ENCODE results near the gene QTRT2. TPM values are rescaled to one million over a fixed set of nuclear protein-coding genes. Genes with fewer than 3 reads are reported as not detected.

QTRT2 gene
- polyA plus RNA-seq, 1 donor from 2014 or later, result 16.3 TPM

GRCh38 chr3:114126461-114126860 is 69.9 kb downstream of the QTRT2 start:
- no peak overlapping the region for H2AFZ ChIP-seq (ENCODE audit: low read depth, low read length)
- H3K4me3 ChIP-seq (ENCODE audit: low read length), result no peak overlapping the region
- no peaks in the 10 kb centered on the region for H3K36me3 ChIP-seq (ENCODE audit: insufficient read depth, low read length)
- no peak for TF ChIP-seq REST (IDR thresholded peaks at IDR 0.05; ENCODE audit: borderline replicate concordance)
- no peak for TF ChIP-seq POLR2AphosphoS5 (IDR thresholded peaks at IDR 0.05)
- TF ChIP-seq EP300 (conservative IDR thresholded peaks at IDR 0.05; ENCODE audit: poor library complexity, severe bottlenecking), result no peak
- no peak for TF ChIP-seq CTCF (IDR thresholded peaks at IDR 0.05; ENCODE audit: poor library complexity, severe bottlenecking)
- TF ChIP-seq MXI1 (conservative IDR thresholded peaks at IDR 0.05; ENCODE audit: poor library complexity, severe bottlenecking), result no peak
- no peak for TF ChIP-seq TAF1 (IDR thresholded peaks at IDR 0.05; ENCODE audit: low read depth)
- TF ChIP-seq SMC3 (conservative IDR thresholded peaks at IDR 0.05; ENCODE audit: poor library complexity), result no peak
- no peak for TF ChIP-seq RAD21 (conservative IDR thresholded peaks at IDR 0.05)
- no peak for TF ChIP-seq EZH2 (IDR thresholded peaks at IDR 0.05; ENCODE audit: borderline replicate concordance, insufficient read depth, low read length, poor library complexity, severe bottlenecking)
- no peaks in the 10 kb centered on the region for H3K79me2 ChIP-seq (replicated peaks; ENCODE audit: insufficient read depth, low read length)
- no peak overlapping the region for H3K4me2 ChIP-seq (ENCODE audit: low read length)
- H3K9me3 ChIP-seq (ENCODE audit: low read length), result no peaks in the 10 kb centered on the region
- no peak overlapping the region for H3K27ac ChIP-seq (ENCODE audit: low read length)
- H3K27me3 ChIP-seq (ENCODE audit: insufficient read depth, low read depth, low read length), result no peaks in the 10 kb centered on the region
- no peaks in the 10 kb centered on the region for H3F3A ChIP-seq (ENCODE audit: insufficient read depth, low read length, poor library complexity, severe bottlenecking)
- no peaks in the 10 kb centered on the region for H3K9me2 ChIP-seq (ENCODE audit: insufficient read depth, low read length)
- H4K20me1 ChIP-seq (ENCODE audit: insufficient read depth), result no peaks in the 10 kb centered on the region
- H3K9ac ChIP-seq (ENCODE audit: low read length), result no peak overlapping the region

- no peak overlapping the region for H3K27ac ChIP-seq (ENCODE audit: low read length)
- H3F3A ChIP-seq (ENCODE audit: insufficient read depth, low read length, poor library complexity, severe bottlenecking), result no peaks in the 10 kb centered on the region
- no peak overlapping the region for H3K9ac ChIP-seq (ENCODE audit: low read length)
- H4K20me1 ChIP-seq (ENCODE audit: insufficient read depth), result no peaks in the 10 kb centered on the region
- H3K9me3 ChIP-seq (ENCODE audit: low read length), result no peaks in the 10 kb centered on the region
- H2AFZ ChIP-seq (ENCODE audit: low read depth, low read length), result no peak overlapping the region
- no peak overlapping the region for H3K4me2 ChIP-seq (ENCODE audit: low read length)
- no peaks in the 10 kb centered on the region for H3K9me2 ChIP-seq (ENCODE audit: insufficient read depth, low read length)
- no peaks in the 10 kb centered on the region for H3K27me3 ChIP-seq (ENCODE audit: insufficient read depth, low read depth, low read length)
- H3K4me3 ChIP-seq (ENCODE audit: low read length), result no peak overlapping the region
- no peaks in the 10 kb centered on the region for H3K36me3 ChIP-seq (ENCODE audit: insufficient read depth, low read length)
- TF ChIP-seq EZH2 (IDR thresholded peaks at IDR 0.05; ENCODE audit: borderline replicate concordance, insufficient read depth, low read length, poor library complexity, severe bottlenecking) (no peak), TAF1 (IDR thresholded peaks at IDR 0.05; ENCODE audit: low read depth) (no peak), REST (IDR thresholded peaks at IDR 0.05; ENCODE audit: borderline replicate concordance) (no peak), CTCF (IDR thresholded peaks at IDR 0.05; ENCODE audit: poor library complexity, severe bottlenecking) (no peak), EP300 (conservative IDR thresholded peaks at IDR 0.05; ENCODE audit: poor library complexity, severe bottlenecking) (no peak), POLR2AphosphoS5 (IDR thresholded peaks at IDR 0.05) (no peak), SMC3 (conservative IDR thresholded peaks at IDR 0.05; ENCODE audit: poor library complexity) (no peak), RAD21 (conservative IDR thresholded peaks at IDR 0.05) (no peak), MXI1 (conservative IDR thresholded peaks at IDR 0.05; ENCODE audit: poor library complexity, severe bottlenecking) (no peak)
- H3K79me2 ChIP-seq (replicated peaks; ENCODE audit: insufficient read depth, low read length), result no peaks in the 10 kb centered on the region
These were observed 71.0 kb downstream of the QTRT2 start for GRCh38 chr3:114127517-114127916.
